Mammary epithelial cell (primary cell): ENCODE data around the gene SARS2.

ENCODE experiments used
- CTCF ChIP-seq, 2 donors: IDR thresholded peaks in 1 of 2; conservative IDR thresholded peaks in 1 of 2; 2 replicates each; pipeline ENCODE4 v1.5.1; 2011 to 2012; ENCODE audit warnings: inconsistent platforms in 2 of 2, low read length in 2 of 2, mild to moderate bottlenecking in 2 of 2, control low read depth in 1 of 2, low read depth in 1 of 2; ENCODE audit not compliant: insufficient read depth in 1 of 2; ENCODE audit errors: extremely low read depth in 1 of 2
- EZH2 ChIP-seq: IDR thresholded peaks from 2 replicates; pipeline ENCODE4 v1.6.1; 2012; ENCODE audit warnings: low read length, inconsistent platforms, borderline replicate concordance

- no peak for TF ChIP-seq CTCF (conservative IDR thresholded peaks at IDR 0.05 in 1 of 2, IDR thresholded peaks at IDR 0.05 in 1 of 2; ENCODE audit: extremely low read depth in 1 of 2, insufficient read depth in 1 of 2, low read depth in 1 of 2, low read length in 2 of 2)
- no peak for TF ChIP-seq EZH2
Observed at GRCh38 chr19:38869160-38869835, 61.3 kb downstream of the SARS2 start.
